OCI-M1 (cell line): ENCODE measurements around the gene TAS1R2.
"Not testable (repeated sequence)": the region's sequence is repeated elsewhere in the genome, so short reads cannot be mapped to it uniquely, and the experiment has no call there.

ENCODE experiments used
- DNase-seq: peaks from one replicate; lab custom pipeline; 2025; lab: John Stamatoyannopoulos, UW

TAS1R2 gene

DNA sequence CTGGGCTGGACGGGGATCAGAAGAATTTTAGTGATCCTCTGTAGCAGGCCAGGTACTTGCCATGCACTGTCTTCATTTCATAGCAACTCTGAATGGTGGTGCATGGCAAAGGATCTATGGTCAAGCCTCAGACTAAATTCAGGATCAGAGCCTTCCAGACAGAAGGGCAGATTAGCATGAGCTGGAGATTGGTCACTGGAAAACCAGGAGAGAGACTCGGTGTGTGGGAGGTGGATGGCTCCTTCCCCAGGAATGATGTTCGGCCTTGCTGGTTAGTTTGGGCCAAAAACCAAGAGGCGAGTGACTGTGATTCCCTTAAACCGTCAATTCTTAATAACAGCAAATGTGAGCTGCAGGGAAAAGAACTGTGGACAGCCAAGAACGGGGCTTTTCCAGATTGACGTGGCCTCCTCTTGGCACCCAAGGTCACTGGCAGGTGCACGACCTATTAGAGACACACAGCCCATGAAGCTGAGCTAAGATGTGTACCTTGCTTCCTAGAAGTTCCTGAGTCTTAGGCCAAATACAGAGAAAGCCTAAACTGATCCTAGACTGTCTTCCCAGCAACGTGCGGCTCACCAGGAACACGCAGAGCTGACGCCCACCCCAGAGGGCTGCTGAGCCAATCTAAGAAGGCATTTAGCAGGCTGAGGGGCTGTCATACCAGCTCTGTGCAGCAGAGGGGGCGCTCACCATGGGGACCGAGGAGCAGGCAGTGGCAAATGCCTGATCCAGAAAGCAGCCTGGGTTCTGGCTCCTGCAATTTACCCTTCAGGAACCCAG, 24.4 kb upstream of the TAS1R2 start:
- peak; percentile 77 for DNase-seq

DNA sequence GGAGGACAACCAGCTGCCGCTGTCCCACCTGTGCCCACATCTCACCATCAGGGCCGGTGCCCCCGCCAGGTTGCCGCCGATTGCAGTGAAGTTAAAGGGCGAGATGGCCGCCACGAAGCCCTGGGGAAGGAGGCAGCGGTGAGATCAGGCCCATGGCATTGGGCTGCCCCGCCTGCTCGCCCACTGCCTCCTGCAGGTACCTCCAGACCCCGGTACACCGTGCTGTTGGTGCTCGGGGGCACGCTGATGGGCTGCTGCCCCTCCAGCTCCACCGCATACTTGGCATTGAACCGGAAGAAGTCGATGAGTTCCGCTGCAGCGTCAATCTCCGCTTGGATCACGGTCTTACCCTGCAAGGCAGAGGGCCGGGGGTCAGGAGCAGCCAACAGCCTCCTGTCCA, 23.6 kb upstream of the TAS1R2 start:
- DNase-seq = no peak

DNA sequence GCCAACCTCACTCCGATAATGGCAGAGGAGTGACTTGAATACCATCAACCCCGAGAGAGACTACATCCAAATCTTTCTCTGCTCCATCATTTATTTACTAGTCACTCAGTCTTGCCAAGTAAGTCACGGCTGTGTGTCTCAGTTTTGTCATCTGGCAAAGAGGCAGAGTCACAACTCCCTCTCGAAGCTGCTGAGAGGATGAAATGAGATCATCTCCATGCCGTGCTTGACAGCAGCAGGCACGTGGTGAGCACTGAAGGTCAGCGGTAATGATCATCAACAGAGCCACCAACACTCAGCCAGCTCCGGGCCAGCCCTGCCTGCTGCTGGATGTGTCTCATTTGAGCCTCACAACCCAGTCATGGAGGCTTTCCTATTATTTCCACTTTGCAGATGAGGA, 23.0 kb upstream of the TAS1R2 start:
- no peak for DNase-seq

DNA sequence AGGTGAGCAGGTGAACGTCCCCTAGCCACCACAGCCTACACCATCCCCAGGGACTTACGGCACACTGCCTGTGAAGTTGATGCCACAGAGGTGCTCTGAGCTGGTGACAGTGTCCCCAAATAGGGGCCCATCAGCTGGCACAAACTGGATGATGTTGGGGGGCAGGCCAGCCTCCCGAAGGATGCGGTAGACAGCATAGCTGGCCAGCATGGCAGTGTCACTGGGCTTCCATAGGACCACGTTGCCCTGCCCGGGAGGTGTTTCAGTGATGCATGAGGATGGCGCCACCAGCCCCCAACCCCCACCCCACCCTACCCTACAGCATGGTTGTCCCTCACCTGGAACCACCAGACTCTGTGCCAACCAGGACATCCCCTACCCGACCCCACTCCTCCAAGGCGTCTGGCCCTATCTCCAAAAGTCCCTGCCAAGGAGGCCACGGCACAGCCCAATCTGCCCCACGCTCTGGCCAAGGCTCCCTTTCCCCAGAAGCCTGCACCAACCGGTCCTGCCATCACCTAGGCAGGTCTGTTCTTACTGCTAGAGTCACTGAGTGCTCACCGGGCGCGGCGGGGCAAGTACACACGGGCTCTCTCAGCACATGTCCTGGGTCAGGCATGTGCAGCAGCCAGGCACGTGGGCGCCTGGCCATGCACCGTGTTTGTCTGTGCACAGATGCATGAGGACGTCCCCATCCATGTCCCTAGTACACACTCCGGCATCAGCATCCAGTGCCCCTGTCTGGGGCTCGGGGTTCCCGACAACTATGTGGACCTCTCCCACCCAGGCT, 22.4 kb upstream of the TAS1R2 start:
- DNase-seq = no peak

DNA sequence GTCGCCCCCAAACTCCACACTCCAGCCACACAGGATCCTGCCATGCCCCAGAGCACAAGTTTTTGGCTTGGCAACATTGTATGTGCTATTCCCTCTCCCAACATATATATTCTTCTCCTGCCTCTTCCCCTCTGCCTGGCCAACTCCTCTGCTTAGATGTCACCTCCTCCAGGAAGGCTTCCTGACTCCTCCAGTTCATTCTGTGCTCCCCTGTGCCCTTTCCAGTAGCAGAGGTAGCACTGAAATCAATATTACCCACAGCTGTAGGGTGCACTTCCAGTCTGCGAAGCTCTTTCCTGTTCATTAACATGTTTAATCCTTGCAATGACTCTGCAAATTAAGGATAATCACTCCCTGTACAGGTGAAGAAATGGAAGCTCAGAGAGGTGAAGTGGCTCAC, 21.7 kb upstream of the TAS1R2 start:
- DNase-seq = no peak

DNA sequence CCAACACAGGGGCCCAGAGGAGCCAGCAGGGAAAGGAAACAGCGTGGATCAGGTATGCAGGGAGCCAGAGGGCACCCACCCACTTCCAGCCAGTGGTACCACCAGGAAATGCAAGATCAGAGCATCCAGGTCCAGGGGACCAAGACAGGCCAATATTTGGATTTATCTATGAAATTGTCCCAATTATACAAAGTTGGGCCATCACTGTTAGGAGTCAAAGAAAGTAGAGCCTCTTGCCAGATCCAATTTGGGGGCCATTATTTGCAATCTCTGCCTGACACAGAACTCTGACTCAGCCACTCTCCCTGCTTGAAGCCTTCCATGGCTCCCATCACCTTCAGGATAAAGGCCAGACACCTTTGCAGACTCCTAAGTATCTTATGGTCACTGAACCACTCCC, 21.1 kb upstream of the TAS1R2 start:
- DNase-seq = no peak

DNA sequence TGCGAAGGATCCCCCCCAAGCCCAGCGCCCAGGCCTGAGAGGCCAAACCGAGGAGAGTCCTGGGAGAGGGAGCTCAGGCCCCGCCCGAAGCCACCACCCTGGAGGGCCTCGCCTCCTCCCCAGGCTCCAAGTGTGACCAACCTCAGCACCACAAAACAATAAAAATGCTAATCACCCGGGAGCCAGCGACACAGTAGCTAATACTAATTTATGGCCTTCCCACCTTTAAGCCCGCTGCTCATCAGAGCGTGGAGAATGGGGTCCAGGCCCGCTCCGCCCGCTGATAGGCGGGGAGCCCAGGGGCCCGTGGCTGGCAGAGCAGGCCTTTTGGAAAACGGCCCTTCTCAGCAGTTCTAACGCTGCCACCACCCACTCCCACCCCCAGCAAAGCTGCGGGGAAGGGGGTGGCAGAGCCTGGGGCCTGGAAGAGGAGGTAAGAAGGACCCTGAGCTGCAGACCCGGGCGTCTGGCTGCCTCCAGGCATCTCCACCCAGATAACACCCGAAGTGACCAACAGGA, 20.4 kb upstream of the TAS1R2 start:
- DNase-seq = no peak

DNA sequence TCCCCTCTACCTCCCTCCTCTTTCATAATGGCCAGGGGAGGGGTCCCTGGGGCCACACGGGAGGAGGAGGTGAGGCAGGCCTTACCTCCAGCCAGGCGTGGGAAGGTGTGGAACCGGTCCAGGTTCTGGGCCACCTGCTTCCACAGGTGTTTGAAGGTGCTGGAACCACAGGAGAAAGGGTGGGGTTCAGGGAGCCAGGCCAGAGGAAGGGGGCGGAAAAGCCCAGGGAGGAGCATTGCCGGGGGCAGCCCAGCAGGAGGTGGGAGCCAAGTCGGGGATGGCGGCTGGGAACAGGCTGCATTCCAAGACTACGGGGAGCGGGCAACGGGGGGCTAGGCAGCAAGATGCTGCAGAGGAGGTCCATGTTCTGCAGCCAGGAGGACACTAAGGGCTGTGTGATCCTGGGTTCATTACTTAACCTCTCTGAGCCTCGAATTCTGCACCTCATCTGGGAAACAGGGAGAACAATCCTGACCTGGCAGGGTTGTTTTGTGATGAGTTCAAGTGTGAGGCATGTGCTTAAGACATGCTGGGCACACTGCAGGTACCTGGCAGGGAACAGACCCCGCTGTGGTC, 19.8 kb upstream of the TAS1R2 start:
- DNase-seq = no peak

DNA sequence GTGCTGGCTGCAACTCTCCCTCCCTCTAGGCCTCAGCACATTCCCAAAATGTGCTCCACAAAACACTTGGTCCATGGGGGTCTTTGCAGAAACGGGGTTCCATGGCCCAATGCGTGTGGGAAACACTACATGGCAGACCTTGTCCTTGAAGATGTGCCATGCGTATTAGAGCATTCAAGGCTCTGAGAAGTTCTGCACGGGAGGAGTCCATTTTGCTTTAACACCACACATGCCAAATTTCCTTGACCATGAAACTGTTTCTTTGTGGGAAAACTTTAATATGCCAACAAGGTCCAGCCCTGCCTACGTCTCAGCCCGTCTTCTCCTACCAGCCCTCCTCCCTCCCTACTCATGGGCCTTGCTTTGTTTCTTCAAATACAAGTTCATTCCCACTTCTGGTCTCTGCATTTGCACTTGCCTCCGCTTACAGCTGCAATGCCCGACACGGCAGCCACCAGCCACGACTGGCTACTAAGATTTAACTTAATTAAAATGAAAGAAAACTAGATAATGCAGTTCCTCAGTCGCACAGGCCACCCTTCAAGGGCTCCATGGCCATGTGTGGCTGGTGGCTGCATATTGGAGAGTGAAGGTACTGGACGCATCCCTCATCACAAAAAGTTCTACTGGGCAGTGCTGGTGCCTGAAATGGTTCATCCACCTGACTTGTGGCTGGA, 19.2 kb upstream of the TAS1R2 start:
- DNase-seq = no peak

DNA sequence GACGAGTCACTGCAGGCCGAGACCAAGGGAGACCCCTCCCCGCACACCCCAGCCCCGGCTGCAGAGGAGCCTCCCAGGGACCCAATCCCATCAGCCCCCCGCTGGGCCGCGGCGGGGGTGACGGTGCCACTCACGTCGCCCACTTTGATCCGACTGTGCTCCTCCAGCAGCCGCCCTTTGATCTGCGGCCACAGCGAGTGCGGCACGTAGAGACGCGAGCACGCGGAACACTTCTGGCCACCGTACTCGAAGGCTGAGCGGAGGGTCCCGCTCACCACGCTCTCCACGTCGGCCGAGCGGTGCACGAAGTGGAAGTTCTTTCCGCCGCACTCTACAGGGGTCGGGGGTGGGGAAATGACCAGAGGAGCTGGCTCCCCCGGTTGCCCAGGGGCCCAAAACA, 17.8 kb upstream of the TAS1R2 start:
- DNase-seq = no peak

DNA sequence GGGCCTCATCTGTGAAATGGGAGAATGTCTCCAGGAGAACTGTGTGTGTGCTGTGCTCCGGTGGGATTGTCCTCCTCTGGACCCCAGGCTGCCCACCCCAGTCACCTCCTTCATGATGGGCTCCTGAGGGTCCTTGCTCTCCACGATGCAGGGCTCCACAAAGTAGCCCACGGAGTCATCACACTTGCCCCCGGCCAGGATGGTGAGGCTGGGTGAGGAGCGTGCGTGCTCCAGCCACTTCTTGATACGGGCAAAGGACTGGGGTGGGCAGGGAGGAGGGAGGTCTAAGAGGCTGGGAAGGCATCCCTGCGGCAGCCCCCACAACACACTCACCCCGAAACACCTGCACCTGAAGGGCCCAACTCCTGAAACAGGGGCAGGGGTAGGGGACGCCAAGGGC, 16.8 kb upstream of the TAS1R2 start:
- no peak for DNase-seq

DNA sequence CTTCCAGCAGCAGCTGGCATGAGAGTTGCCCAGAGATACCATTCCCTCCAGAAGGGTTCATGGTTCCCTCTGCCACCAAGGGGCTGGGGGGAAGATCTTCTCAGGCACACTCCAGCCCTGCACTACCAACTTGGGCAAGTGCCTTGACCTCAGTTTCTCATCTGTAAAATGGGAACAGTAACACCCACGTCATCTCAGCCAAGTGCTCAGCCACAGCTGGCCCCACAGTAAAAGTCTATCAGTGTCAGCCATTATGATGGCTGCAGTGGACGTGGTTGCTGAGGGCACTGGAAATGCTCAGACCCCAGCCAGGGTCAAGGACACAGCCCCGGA, 16.3 kb upstream of the TAS1R2 start:
- no peak for DNase-seq

DNA sequence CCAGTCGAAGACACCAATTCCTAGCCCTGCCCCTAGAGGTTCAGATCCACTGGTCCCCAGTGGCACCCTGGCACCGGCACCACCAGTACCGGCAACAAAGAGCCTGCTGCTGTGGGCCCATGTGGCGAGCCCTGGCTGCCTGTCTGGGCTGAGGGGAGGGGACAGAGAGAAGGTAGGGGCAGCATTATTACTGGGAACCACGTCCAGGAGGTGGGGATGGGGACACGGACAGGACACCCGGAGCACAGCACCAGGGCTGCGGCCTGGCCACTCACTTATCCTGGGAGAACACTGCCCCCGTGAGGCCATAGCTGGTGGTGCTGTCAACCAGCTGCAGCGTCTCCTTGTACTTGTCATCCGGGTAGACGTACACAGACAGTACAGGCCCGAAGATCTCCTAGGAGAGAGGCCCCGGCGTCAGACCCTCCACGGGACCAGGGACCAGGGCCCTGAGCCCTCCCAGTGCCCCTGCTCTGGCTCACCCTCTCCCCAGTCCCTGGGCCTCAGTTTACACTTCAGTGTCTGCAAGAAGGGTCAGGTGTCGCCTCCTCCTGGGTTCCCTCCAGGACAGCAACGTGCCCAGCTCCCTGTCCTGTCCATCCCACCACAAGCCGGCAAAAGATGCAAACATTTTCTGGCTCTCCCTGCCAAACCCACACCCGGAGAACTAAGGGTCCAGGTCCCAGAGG, 15.8 kb upstream of the TAS1R2 start:
- peak; percentile 86 for DNase-seq

DNA sequence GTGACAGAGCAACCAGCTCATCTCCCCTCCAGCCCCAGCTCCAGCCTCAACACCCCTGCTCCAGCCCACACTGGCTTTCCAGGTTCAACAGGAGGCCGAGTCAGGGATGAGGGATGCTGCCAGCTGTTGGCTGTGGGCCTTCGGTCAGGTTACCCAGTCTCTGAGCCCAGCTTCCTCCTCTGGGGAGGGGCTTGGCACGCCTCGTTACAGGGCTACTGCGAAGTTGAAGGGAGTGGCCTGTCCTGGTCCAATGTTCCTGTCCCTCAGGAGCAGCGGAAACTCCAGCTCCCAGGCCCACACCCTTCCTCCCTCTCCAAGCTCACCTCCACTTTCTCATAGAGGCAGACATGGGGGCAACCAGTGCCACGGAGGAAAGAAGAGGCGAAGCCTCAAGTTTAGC, 15.1 kb upstream of the TAS1R2 start:
- DNase-seq = no peak

DNA sequence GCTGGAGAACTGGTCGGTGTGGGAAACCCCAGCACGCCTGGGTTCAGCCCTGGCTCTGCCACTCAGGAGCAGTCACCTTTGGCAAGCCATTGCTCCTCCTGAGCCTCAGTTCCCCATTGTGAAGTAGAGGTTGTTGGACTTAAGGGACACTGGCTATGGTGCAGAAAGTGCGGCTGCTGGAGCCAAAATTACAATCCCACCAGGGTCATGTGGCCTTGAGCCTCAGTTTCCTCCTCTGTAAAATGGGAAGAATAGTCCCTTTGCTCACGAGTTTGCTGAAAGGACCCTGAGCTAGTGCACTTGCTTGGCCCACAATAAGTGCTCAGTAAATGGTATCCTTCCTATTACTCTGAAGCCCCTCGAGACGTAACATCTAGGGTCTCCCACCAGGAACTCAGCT, 14.6 kb upstream of the TAS1R2 start:
- DNase-seq = no peak

DNA sequence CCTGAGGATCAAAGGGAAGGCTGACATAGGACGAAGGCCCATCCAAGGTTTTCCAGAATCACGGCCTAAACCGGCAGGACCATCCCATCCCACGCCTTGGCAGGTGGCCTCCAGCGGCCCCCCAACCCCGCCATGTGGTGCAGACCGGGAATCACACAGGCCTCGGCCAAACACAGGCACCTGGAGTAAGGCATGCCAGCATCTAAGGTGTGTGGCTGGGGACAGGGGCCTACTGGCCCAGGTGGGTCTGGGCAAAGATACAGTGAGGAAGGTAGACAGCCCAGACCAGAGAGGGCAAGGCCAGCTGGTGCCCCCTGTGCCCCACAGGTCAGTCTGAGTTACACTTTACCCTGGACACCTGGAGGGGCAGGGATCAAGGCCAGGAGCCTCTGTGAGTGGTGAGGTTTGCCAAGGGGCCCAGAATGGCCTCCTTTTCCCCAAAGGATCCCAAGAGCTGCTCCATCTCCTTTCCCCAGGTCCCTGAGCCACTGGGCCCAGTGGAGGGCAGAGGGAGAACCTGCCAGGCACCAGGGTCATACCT, 12.7 kb upstream of the TAS1R2 start:
- no peak for DNase-seq

DNA sequence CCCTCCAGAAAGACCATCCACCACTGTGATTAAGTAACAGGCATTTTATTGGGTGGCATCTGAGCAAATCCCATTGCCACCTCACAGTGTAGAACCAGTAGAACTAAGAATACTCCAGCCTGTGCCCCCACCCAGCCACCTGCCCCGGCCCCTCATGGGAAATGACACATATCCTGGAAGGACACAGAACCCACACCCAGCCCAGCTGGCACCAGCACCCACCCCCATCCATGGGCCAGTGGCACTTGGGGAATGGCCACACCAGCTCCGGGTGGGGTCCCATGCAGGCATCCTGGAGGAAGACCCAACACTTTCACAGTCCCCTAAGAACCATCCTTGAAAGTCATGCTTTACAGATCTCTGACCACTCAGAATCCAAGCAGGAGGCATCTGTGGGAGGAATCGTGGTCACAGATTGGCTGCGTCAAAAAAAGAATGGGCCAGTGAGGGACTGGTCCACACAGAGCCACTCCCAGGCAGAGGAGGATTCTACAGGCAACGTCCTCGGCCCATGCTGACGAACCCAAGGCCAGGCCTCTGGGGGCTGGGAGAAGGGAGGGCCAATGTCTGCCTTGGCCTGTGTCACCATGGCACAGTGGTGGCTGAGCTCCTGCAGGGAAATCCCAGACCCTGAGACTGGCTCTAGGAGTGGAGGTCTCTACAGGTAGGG, 12.1 kb upstream of the TAS1R2 start:
- DNase-seq = no peak

DNA sequence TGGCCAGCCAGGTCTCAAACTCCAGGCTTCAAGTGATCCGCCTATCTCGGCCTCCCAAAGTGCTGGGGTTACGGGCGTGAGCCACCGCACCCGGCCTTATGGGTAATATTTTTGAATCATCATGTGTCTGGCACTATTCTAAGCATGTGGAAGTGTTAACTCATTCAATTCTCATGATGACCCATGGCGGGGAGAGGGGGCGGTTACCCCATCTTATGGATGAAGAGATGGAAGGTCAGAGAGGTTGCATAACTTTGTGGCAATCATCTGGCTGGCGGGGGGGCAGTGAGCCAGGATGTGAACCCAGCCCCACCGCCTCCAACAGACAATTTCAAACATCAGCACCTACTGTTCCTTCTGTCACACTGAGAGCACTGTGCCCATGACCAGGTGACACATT, 11.5 kb upstream of the TAS1R2 start:
- DNase-seq = no peak

DNA sequence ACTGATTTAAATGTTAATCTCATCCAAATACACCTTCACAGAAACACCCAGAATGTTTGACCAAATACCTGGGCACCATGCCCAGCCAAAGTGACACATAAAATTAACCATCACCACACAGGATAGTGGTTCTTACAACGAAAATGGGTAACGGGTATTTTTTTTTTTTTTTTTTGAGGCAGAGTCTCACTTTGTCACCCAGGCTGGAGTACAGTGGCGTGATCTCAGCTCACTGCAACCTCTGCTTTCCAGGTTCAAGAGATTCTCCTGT, 11.1 kb upstream of the TAS1R2 start:
- not testable (repeated sequence) for DNase-seq

DNA sequence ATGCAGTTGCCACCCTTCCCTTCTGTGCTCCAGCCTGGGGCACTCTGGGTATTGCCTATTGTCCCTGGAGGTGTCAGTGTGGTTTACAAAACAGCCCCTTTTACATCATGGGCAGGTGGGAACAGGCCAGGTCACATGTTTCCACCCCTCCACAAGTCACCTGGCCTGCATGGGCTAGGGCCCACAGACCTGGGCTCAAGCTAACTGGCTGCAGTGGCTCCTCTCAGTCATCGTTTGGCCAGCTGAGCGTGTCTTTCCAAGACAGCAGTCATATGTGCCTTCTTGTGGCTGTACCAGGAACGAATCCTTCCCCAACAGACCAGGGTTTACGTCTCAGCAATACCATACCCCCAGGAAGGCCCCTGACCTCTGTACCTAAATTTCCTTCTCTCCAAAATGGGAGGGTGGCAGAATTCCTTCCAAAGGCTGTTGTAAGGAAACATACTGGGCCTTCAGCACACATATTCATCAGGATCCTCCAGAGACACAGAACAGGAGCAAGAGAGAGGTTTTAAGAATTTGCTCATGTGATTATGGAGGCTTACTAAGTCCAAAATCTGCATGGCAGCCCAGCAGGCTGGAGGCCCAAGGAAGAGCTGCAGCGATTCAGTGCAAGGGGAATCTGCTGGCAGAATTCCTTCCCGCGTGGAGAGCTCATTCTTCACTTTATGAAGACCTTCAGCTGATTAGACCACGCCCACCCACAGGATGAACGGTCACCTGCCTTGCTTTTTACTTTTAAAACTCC, 10.6 kb upstream of the TAS1R2 start:
- no peak for DNase-seq
